Body of pancreas (tissue), 4 donors: Measurements from ENCODE around the gene CEP83. TPM values are rescaled to one million over a fixed set of nuclear protein-coding genes. Genes with fewer than 3 reads are reported as not detected.

ENCODE experiments used
- ATAC-seq: fragments of 150-250 bp; one replicate; pipeline ENCODE4 v1.9.1; 2016
- DNase-seq, 4 donors: peaks; one replicate each; pipeline ENCODE4 v3.0.0-alpha.2; 2019
- H3K27ac ChIP-seq, 4 donors: fragments of 200-600 bp; sonication (generic); 1 replicate in 3 of 4; 2 replicates in 1 of 4; pipeline versions ENCODE4 v1.5.1 to v1.6.1; 2016 to 2019; ENCODE audit warnings: mild to moderate bottlenecking in 1 of 4, mixed read lengths in 1 of 4, moderate library complexity in 1 of 4
- H3K27me3 ChIP-seq, 2 donors: fragments of 200-600 bp; sonication (generic); one replicate each; pipeline ENCODE4 v1.6.0; 2016; ENCODE audit warnings: mild to moderate bottlenecking in 1 of 2
- H3K36me3 ChIP-seq, 2 donors: fragments of 200-600 bp; sonication (generic); replicated peaks in 1 of 2; 2 replicates each; pipeline ENCODE4 v1.5.1; 2016; ENCODE audit warnings: low read depth in 2 of 2; ENCODE audit not compliant: insufficient read depth in 1 of 2
- H3K4me1 ChIP-seq: fragments of 200-600 bp; sonication (generic); one replicate; pipeline ENCODE4 v1.6.0; 2016
- H3K4me3 ChIP-seq, 2 donors: fragments of 200-600 bp; sonication (generic); 1 replicate in 1 of 2; 2 replicates in 1 of 2; pipeline ENCODE4 v1.5.1; 2016 to 2019
- H3K9me3 ChIP-seq, 3 donors: fragments of 200-600 bp; sonication (generic); 1 replicate in 2 of 3; 2 replicates in 1 of 3; pipeline ENCODE4 v1.5.1; 2016
- POLR2A ChIP-seq, 3 donors: fragments of 450-650 bp; IDR thresholded peaks; one replicate each; pipeline ENCODE4 v1.6.1; 2016; ENCODE audit warnings: antibody characterized with exemption in 3 of 3, mild to moderate bottlenecking in 2 of 3
- whole genome bisulfite sequencing, 2 donors: methylation state at CpG; one replicate each; pipeline ENCODE4 v1.1.5; 2017; 5-methylcytosine and 5-hydroxymethylcytosine counted together
- intact Hi-C: fragments of 100-400 bp; cut with DNase I; formaldehyde crosslinking; loops from one replicate; pipeline ENCODE4 v1.15.1; 2023
- total RNA-seq, 2 donors: library from RNA; depleted of rRNA; stranded (reverse); fragments of >200 nt; gene quantifications; one replicate each; pipeline ENCODE4 v1.1.0, GENCODE V29; 2016
- TF ChIP-seq, protein P1 (sequence below), 7 experiments: fragments of 450-650 bp in 4 of 7; fragments of 200-600 bp in 3 of 7; sonication (generic) in 3 of 7; IDR thresholded peaks; one replicate each; pipeline ENCODE4 v1.5.1; 2016 to 2019; ENCODE audit warnings: antibody characterized with exemption in 7 of 7

The CEP83 gene
- total RNA-seq, 2 donors from 2014 or later = 41.8 to 48.1 TPM

DNA sequence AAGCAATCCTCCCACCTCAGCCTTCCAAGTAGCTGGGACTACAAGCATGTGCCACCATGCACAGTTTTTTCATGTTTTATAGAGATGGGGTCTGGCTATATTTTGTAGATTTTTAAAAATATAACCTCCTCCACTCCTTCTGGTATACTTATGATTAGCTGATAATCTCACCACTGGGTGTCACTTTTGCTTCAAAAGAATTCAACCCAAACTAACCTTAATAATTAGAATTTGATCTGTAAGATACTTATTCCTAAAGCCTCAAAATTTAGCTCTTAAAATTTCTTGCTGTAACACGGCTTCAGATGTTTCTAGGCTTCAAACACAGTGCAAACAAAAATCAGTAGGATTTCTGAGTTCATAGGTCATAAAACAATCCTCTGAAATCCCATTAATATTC is 130.3 kb downstream of the CEP83 start:
- Histone ChIP-seq H3K4me1 (no peaks in the 10 kb centered on the region), H3K27me3 (no peaks in the 10 kb centered on the region), H3K27ac (no peak overlapping the region), H3K9me3 (no peaks in the 10 kb centered on the region), H3K36me3 (no peaks in the 10 kb centered on the region), H3K4me3 (no peak overlapping the region)
- WGBS, 2 donors = 83 to 94% methylated on average over 1 of the region's 1 CpG
- TF ChIP-seq, protein P1, sequence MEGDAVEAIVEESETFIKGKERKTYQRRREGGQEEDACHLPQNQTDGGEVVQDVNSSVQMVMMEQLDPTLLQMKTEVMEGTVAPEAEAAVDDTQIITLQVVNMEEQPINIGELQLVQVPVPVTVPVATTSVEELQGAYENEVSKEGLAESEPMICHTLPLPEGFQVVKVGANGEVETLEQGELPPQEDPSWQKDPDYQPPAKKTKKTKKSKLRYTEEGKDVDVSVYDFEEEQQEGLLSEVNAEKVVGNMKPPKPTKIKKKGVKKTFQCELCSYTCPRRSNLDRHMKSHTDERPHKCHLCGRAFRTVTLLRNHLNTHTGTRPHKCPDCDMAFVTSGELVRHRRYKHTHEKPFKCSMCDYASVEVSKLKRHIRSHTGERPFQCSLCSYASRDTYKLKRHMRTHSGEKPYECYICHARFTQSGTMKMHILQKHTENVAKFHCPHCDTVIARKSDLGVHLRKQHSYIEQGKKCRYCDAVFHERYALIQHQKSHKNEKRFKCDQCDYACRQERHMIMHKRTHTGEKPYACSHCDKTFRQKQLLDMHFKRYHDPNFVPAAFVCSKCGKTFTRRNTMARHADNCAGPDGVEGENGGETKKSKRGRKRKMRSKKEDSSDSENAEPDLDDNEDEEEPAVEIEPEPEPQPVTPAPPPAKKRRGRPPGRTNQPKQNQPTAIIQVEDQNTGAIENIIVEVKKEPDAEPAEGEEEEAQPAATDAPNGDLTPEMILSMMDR (IDR thresholded peaks at IDR 0.05) = peak in 1 of 7 experiments; percentile 16
- TF ChIP-seq POLR2A (IDR thresholded peaks at IDR 0.05) = no peak
- DNase-seq (no peak), ATAC-seq (no peak)
- intact Hi-C loops = no loop called here

DNA sequence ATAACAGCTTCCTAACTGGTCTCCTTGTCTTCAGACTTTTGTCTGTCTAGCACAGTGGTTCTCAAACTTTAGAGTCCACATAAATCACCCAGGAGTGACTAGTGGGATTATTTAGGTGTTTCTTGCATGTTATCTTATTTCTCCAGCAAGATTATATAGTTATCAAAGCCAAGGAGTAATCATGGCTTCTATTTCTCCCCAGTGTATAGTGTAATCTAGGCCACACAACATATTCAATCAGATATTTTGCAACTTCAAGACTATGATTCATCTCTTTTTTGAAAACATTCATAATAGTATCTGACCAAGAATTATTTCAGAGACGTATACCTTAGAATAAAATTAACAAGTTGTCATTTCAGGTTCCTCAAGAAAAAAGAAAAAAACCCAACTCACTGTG is 131.9 kb downstream of the CEP83 start:
- intact Hi-C loops = no loop called here
- no peaks in the 10 kb centered on the region for H3K9me3 ChIP-seq
- no peak overlapping the region for H3K27ac ChIP-seq
- WGBS, 2 donors = 86 to 96% methylated on average over 1 of the region's 1 CpG
- DNase-seq (no peak), ATAC-seq (no peak)
- H3K27me3 ChIP-seq = no peaks in the 10 kb centered on the region
- no peaks in the 10 kb centered on the region for H3K36me3 ChIP-seq
- no peaks in the 10 kb centered on the region for H3K4me1 ChIP-seq
- no peak overlapping the region for H3K4me3 ChIP-seq
- TF ChIP-seq, protein P1 (IDR thresholded peaks at IDR 0.05) = no peak
- no peak for TF ChIP-seq POLR2A (IDR thresholded peaks at IDR 0.05)

DNA sequence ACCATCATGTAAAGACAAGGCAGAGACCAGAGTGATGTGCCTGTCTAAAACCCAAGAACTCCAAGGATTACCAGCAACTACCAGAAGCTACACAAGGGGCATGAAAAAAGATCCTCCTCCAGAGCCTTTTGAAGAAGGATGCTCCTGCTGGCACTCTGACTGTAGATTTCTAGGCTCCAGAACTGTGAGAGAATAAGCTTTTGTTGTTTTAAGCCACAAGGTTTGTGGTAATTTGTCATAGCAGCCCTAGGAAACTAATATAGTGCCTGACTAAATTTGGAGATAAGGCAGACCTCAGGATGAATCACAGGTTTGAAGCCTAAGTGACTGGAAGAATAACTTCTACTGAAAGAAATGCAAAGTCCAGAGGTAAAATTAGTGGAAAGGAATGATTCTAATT is 132.9 kb downstream of the CEP83 start:
- Histone ChIP-seq H3K4me1 (no peaks in the 10 kb centered on the region), H3K9me3 (no peaks in the 10 kb centered on the region), H3K27me3 (no peaks in the 10 kb centered on the region), H3K27ac (no peak overlapping the region), H3K4me3 (no peak overlapping the region), H3K36me3 (no peaks in the 10 kb centered on the region)
- TF ChIP-seq, protein P1 (IDR thresholded peaks at IDR 0.05) = no peak
- intact Hi-C loops = no loop called here
- no peak for DNase-seq
- no peak for ATAC-seq

DNA sequence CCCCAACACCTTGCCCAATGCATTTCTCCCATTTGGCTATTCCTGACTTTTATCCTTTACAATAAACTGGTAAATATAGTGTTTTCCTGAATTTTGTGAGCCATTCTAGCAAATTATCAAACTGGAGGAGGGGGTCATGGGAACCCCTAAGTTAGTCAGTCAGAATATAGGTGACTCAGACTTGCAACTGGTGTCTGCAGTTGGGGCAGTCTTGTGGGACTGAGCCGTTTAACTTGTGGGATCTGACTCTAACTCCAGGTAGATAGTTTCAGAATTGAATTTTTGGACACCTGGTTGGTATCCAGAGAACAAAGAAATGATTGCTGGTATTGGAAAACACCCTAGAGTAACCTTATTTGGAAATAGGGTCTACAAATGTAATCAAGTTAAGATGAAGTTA is 133.4 kb downstream of the CEP83 start:
- Histone ChIP-seq H3K36me3 (no peaks in the 10 kb centered on the region), H3K27ac (no peak overlapping the region), H3K27me3 (no peaks in the 10 kb centered on the region), H3K9me3 (no peaks in the 10 kb centered on the region), H3K4me3 (no peak overlapping the region), H3K4me1 (no peaks in the 10 kb centered on the region)
- WGBS, 2 donors = 92% methylated on average over 1 of the region's 1 CpG
- no peak for DNase-seq
- TF ChIP-seq, protein P1 (IDR thresholded peaks at IDR 0.05) = no peak
- no peak for TF ChIP-seq POLR2A (IDR thresholded peaks at IDR 0.05)
- intact Hi-C loops = no loop called here
- no peak for ATAC-seq

DNA sequence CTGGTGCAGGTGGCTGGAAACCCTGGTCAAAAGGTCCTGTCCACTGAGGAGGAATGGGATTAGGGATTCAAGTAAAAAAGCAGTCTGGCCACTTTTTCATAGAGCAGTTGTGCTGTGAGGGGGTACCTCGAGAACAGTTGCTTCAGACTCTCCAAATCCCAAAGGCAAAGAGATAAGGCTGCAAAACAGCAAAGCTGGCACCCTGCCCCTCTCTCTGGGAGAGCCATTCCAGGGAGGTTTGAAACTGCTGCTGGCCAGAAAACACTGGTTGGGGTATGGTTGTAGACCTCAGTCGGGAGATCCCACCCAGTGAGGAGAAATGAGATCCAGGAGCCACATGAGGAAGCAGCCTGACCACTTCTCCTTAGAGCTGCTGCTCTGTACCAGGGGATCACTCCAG is 137.3 kb downstream of the CEP83 start:
- H3K36me3 ChIP-seq = no peaks in the 10 kb centered on the region
- H3K27ac ChIP-seq = no peak overlapping the region
- H3K9me3 ChIP-seq = no peaks in the 10 kb centered on the region

More for the DNA sequence above, 137.3 kb downstream of the CEP83 start:
- DNase-seq (no peak), ATAC-seq (no peak)
- no peak for TF ChIP-seq POLR2A (IDR thresholded peaks at IDR 0.05)
- TF ChIP-seq, protein P1 (IDR thresholded peaks at IDR 0.05) = no peak
- WGBS, 2 donors = 89 to 94% methylated on average over 2 of the region's 2 CpGs
- Histone ChIP-seq H3K27me3 (no peaks in the 10 kb centered on the region), H3K4me3 (no peak overlapping the region), H3K4me1 (no peaks in the 10 kb centered on the region)
- intact Hi-C loops = no loop called here
